Liver (tissue), 9 donors: ENCODE data around the gene IL1RAPL1. TPM values are rescaled to one million over a fixed set of nuclear protein-coding genes. Genes with fewer than 3 reads are reported as not detected.

Source experiments
- DNase-seq: peaks from one replicate; pipeline ENCODE4 v3.0.0-alpha.2; 2017; ENCODE audit warnings: low spot score
- H3K27ac ChIP-seq, 2 donors: one replicate each; pipeline ENCODE4 v1.7.0; 2013; ENCODE audit warnings: inconsistent platforms in 2 of 2, low read length in 2 of 2, control low read depth in 1 of 2, low read depth in 1 of 2, mild to moderate bottlenecking in 1 of 2
- H3K27me3 ChIP-seq, 4 donors: one replicate each; pipeline versions ENCODE4 v1.6.1 to v1.7.0; 2013; ENCODE audit warnings: low read length in 3 of 4, inconsistent platforms in 1 of 4, mild to moderate bottlenecking in 1 of 4, moderate library complexity in 1 of 4; ENCODE audit not compliant: control insufficient read depth in 4 of 4, insufficient read depth in 4 of 4
- H3K36me3 ChIP-seq, 4 donors: one replicate each; pipeline versions ENCODE4 v1.6.1 to v1.7.0; 2013; ENCODE audit warnings: low read length in 3 of 4, mild to moderate bottlenecking in 3 of 4, low read depth in 1 of 4, moderate library complexity in 1 of 4; ENCODE audit not compliant: control insufficient read depth in 4 of 4, insufficient read depth in 3 of 4
- H3K4me1 ChIP-seq, 4 donors: one replicate each; pipeline versions ENCODE4 v1.6.1 to v1.7.0; 2013; ENCODE audit warnings: low read length in 3 of 4, mild to moderate bottlenecking in 3 of 4, moderate library complexity in 1 of 4; ENCODE audit not compliant: control insufficient read depth in 4 of 4, insufficient read depth in 4 of 4
- H3K4me3 ChIP-seq, 3 donors: one replicate each; pipeline versions ENCODE4 v1.6.1 to v1.7.0; 2013; ENCODE audit warnings: low read length in 3 of 3, control low read depth in 1 of 3, low read depth in 1 of 3, mild to moderate bottlenecking in 1 of 3
- H3K9ac ChIP-seq, 2 donors: one replicate each; pipeline ENCODE4 v1.7.0; 2013; ENCODE audit warnings: low read length in 2 of 2, mild to moderate bottlenecking in 2 of 2, moderate library complexity in 2 of 2, control low read depth in 1 of 2, low read depth in 1 of 2
- H3K9me3 ChIP-seq, 4 donors: one replicate each; pipeline versions ENCODE4 v1.6.1 to v1.7.0; 2013; ENCODE audit warnings: low read length in 3 of 4; ENCODE audit not compliant: control insufficient read depth in 4 of 4
- ATF3 ChIP-seq: IDR thresholded peaks from 2 replicates; pipeline ENCODE4 v1.6.1; 2016; ENCODE audit warnings: antibody characterized with exemption
- CTCF ChIP-seq: fragments of 150-350 bp; IDR thresholded peaks from 2 replicates; pipeline ENCODE4 v1.5.1; 2017; ENCODE audit warnings: improper control_type of control experiment, low read depth, low read length; ENCODE audit not compliant: missing input control
- EGR1 ChIP-seq, 2 donors: IDR thresholded peaks; 2 replicates each; pipeline ENCODE4 v1.6.1; 2016 to 2018; ENCODE audit warnings: antibody characterized with exemption in 2 of 2, low read depth in 2 of 2
- FOXA1 ChIP-seq: IDR thresholded peaks from 2 replicates; pipeline ENCODE4 v1.6.1; 2016; ENCODE audit warnings: antibody characterized with exemption
- FOXA2 ChIP-seq: IDR thresholded peaks from 2 replicates; pipeline ENCODE4 v1.6.1; 2016; ENCODE audit warnings: antibody characterized with exemption
- GABPA ChIP-seq, 2 donors: IDR thresholded peaks in 1 of 2; conservative IDR thresholded peaks in 1 of 2; 2 replicates each; pipeline ENCODE4 v1.6.1; 2016; ENCODE audit warnings: antibody characterized with exemption in 2 of 2, mild to moderate bottlenecking in 1 of 2, moderate library complexity in 1 of 2
- HNF4A ChIP-seq, 2 donors: conservative IDR thresholded peaks; 2 replicates each; pipeline ENCODE4 v1.6.1; 2016; ENCODE audit warnings: antibody characterized with exemption in 2 of 2, mild to moderate bottlenecking in 2 of 2
- HNF4G ChIP-seq: IDR thresholded peaks from 2 replicates; pipeline ENCODE4 v1.6.1; 2016; ENCODE audit warnings: antibody characterized with exemption
- JUND ChIP-seq, 2 donors: IDR thresholded peaks; 2 replicates each; pipeline ENCODE4 v1.6.1; 2016; ENCODE audit warnings: antibody characterized with exemption in 2 of 2
- NR2F2 ChIP-seq: IDR thresholded peaks from 2 replicates; pipeline ENCODE4 v1.6.1; 2016; ENCODE audit warnings: antibody characterized with exemption
- RAD21 ChIP-seq, 2 donors: IDR thresholded peaks; 2 replicates each; pipeline ENCODE4 v1.6.1; 2016; ENCODE audit warnings: antibody characterized with exemption in 2 of 2, mild to moderate bottlenecking in 2 of 2
- REST ChIP-seq: IDR thresholded peaks from 2 replicates; pipeline ENCODE4 v1.6.1; 2016; ENCODE audit warnings: antibody characterized with exemption, mild to moderate bottlenecking
- RXRA ChIP-seq, 2 donors: IDR thresholded peaks; 2 replicates each; pipeline ENCODE4 v1.6.1; 2017 to 2018; ENCODE audit warnings: antibody characterized with exemption in 2 of 2, mild to moderate bottlenecking in 1 of 2
- SP1 ChIP-seq: IDR thresholded peaks from 2 replicates; pipeline ENCODE4 v1.6.1; 2018; ENCODE audit warnings: antibody characterized with exemption, mild to moderate bottlenecking
- TAF1 ChIP-seq: conservative IDR thresholded peaks from 2 replicates; pipeline ENCODE4 v1.6.1; 2016; ENCODE audit warnings: antibody characterized with exemption, mild to moderate bottlenecking
- YY1 ChIP-seq: IDR thresholded peaks from 2 replicates; pipeline ENCODE4 v1.6.1; 2016; ENCODE audit warnings: antibody characterized with exemption, mild to moderate bottlenecking
- ZBTB33 ChIP-seq: IDR thresholded peaks from 2 replicates; pipeline ENCODE4 v1.6.1; 2016; ENCODE audit warnings: antibody characterized with exemption
- polyA plus RNA-seq, 2 donors: library from polyadenylated mRNA; stranded (reverse) in 1 of 2; unstranded in 1 of 2; fragments of 200-250 nt in 1 of 2; fragments of >200 nt in 1 of 2; fragmentation: Nextera tagmentation in 1 of 2; extraction: Ambion mirVana in 1 of 2; gene quantifications; one replicate each; pipeline versions ENCODE4 v1.2.1 to v1.2.3, GENCODE V29; 2013 to 2015
- total RNA-seq, 2 donors: library from RNA; depleted of rRNA; stranded (reverse); fragments of >200 nt; gene quantifications; one replicate each; pipeline ENCODE4 v1.2.3, GENCODE V29; 2014
- TF ChIP-seq, protein P1 (sequence below): IDR thresholded peaks from 2 replicates; pipeline ENCODE4 v1.6.1; 2016; ENCODE audit warnings: antibody characterized with exemption
- donor health status: healthy.
- donor health status: healthy.
- donor health status: healthy.
- donor health status: healthy.
- donor health status: healthy.

The IL1RAPL1 gene
- total and polyA plus RNA-seq, 4 donors, result 0.08 to 0.33 TPM; not detected in 2

GRCh38 chrX:28998609-28999135 is 411.4 kb downstream of the IL1RAPL1 start (continued):
- TF ChIP-seq RXRA (IDR thresholded peaks at IDR 0.05) (no peak), TAF1 (no peak), YY1 (no peak), ZBTB33 (no peak), JUND (IDR thresholded peaks at IDR 0.05) (no peak), HNF4A (conservative IDR thresholded peaks at IDR 0.05) (no peak)
- TF ChIP-seq, protein P1, sequence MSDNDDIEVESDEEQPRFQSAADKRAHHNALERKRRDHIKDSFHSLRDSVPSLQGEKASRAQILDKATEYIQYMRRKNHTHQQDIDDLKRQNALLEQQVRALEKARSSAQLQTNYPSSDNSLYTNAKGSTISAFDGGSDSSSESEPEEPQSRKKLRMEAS, result no peak

DNA sequence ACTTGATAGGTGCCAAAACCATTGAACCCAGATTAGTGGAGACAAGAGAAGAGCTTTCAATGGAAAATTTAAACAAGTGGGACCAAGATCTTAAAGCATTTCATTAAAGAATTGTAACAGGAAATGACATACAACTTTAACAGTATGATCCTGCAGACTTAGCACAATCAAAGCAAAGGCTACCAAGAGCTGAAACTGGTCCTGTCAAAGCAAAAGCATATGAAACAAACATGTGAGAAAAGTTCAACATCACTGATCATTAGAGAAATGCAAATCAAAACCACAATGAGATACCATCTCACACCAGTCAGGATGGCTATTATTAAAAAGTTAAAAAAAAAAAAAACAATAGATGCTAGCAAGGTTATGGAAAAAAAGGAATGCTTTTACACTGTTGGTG is 425.6 kb downstream of the IL1RAPL1 start:
- Histone ChIP-seq H3K4me1 (no peaks in the 10 kb centered on the region), H3K4me3 (no peak overlapping the region), H3K27ac (no peak overlapping the region), H3K27me3 (no peaks in the 10 kb centered on the region), H3K9ac (no peak overlapping the region), H3K36me3 (no peaks in the 10 kb centered on the region), H3K9me3 (no peaks in the 10 kb centered on the region)
- no peak for DNase-seq
- TF ChIP-seq ZBTB33 (no peak), ATF3 (no peak), CTCF (no peak), GABPA (IDR thresholded peaks at IDR 0.05 in 1 of 2, conservative IDR thresholded peaks at IDR 0.05 in 1 of 2) (no peak), RXRA (IDR thresholded peaks at IDR 0.05) (no peak), TAF1 (no peak), EGR1 (IDR thresholded peaks at IDR 0.05; ENCODE audit: low read depth in 2 of 2) (no peak), YY1 (no peak), RAD21 (IDR thresholded peaks at IDR 0.05) (no peak), HNF4G (no peak), FOXA1 (no peak), JUND (IDR thresholded peaks at IDR 0.05) (no peak), HNF4A (conservative IDR thresholded peaks at IDR 0.05) (no peak), NR2F2 (no peak), FOXA2 (no peak), REST (no peak), SP1 (no peak)
- TF ChIP-seq, protein P1, result no peak
